Measurements from ENCODE around the gene PARP1.
"Not testable (repeated sequence)": the region's sequence is repeated elsewhere in the genome, so short reads cannot be mapped to it uniquely, and the experiment has no call there.

PARP1 gene

DNA sequence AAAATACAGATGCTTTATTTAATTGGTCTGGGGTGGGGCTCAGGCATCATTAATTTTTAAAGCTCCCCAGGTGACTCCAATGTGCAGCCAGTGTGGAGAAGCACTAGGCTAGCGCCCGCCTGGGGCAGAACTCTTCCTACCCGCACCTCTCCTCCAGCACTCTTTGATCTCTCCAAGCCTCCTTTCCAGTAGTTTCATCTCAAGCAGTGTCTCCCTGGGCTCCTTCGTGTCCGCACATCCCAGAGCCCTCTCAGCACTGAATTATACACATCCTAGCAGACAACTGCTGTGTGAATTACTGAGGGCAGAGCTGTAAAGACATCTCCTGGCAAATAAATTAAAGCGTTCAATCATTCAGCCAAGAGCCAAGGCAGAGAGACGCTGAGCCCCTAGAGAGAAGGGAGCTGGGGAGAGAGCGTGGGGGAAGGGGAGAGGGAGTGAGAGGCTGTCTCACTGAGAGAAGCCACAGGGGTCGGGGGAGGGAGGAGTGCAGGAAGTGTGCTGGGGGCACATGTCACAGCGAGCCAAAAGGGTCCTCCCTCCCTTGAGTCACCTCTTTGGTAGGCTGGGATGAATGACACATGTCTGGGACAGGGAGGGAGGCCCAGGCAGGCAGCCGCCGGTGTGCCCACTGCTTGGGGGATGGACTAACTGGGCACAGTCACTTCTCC is 21.0 kb upstream of the PARP1 start:
- DNase-seq: no peak

DNA sequence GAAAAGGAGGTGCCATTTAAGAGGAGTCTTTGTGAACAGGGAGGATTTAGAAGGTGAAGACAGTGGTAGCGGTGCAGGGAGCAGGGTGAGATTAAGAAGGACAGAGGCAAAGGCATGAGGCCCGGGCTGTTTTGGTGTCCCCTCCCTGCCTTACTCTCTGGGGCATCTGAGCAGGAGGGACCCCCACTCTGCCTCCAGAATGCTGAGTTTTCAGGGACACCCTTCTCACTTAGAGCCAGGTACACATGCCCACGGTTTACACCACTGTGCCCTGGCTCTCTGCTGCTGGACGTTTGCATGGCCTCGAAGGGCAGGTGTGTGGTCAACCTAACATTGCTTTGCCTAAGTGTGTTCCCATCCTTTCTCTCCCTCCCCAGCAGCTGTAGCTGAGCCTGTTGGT is 20.5 kb upstream of the PARP1 start:
- DNase-seq: no peak

DNA sequence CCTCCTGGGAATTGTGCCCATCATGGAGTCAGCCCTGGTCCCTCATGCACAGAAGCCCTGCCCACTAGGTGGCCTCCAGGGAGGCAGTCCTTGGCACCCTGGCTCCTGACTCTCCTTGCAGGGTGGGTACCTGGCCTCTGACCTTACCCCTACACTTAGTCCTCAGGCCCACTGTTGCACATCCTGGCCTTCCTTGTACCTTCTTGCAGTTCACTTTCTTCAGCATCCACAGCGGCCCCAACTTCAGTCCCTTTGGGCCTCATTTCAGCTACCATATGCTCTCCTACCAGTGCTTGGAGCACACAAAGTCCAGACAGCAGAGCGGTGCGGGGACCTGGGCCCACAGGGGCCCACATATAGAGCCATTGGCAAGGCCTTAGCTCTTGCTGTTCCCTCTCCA is 19.2 kb upstream of the PARP1 start:
- DNase-seq: no peak

- not testable (repeated sequence) for DNase-seq
Measured at GRCh38 chr1:226426395-226426794, 18.5 kb upstream of the PARP1 start.

- no peak for DNase-seq
Measured at GRCh38 chr1:226425431-226426031, 17.6 kb upstream of the PARP1 start.

GRCh38 chr1:226425004-226425378 is 17.1 kb upstream of the PARP1 start:
- no peak for DNase-seq

DNA sequence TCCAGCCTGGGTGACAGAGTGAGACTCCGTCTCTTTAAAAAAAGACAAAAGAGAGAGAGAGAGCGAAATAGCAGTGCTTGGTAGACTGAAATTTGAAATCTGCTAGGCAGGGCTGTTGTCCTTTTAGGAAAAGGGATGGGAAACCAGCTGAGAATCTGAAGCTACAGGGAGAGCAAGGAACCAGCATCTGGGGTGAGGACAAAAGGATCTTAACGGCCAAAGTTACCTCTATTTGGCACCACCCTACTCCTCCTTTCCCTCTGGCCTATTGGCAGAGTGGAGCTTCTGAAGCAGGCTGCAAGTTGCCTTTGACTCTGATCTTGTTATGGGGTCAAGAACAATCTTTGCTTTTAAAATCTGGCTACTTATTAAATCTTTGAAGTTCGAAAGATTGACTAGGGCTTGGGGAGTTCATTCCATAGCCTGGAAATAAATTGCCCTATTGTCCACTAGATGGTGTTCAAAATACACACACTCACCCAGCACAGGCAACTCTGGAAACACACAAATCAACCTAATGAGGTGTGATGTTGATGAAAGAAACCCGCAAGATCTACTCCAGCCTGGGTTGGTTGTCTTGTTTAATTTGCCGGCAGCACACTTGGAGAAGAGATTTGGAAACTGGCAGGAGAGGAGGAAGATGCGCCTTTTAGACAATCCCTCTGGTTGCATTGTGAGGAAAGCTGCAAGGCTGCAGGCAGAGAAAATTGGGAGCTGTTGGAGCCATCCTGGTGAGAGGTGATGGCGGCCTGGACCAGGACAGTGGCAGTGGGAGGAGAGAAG is 16.5 kb upstream of the PARP1 start:
- DNase-seq: no peak

DNA sequence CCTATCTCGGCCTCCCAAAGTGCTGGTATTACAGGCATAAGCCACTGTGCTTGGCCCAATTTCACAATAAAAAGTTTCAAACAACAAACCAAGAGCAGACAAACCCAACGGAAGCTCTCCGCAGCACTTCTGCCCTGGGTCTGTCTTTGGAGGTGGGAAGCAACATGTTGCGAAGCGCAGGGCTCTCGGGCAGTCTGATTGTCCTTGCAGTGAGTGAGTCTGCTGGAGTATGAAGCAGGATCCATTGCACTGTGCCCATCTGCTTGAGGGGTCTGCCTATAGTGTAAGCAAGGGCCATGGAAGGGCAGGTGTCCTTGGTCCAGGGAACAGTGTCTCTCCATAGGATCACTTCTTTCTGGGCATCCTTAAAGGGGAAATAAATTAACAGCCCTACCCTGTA is 14.6 kb upstream of the PARP1 start:
- DNase-seq: no peak

DNA sequence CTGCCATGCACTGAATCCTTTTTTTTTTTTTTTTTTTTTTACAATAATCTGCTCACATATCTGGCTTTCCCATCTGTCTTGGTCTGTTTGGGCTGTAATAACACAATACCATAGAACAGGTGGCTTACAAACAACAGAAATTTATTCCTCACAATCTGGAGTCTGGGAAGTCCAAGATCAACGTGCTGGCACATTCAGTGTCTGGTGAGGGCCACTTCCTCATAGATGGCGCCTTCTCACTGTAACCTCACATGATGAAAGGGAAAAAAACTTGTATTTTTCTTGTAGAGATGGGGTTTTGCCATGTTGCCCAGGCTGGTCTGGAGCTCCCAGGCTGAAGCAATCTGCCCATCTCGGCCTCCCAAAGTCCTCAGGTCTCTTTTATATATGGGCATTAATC is 13.0 kb upstream of the PARP1 start:
- no peak for DNase-seq

GRCh38 chr1:226420328-226420727 is 12.4 kb upstream of the PARP1 start:
- no peak for DNase-seq

- DNase-seq: no peak
Measured at GRCh38 chr1:226419284-226420029, 11.6 kb upstream of the PARP1 start.

DNA sequence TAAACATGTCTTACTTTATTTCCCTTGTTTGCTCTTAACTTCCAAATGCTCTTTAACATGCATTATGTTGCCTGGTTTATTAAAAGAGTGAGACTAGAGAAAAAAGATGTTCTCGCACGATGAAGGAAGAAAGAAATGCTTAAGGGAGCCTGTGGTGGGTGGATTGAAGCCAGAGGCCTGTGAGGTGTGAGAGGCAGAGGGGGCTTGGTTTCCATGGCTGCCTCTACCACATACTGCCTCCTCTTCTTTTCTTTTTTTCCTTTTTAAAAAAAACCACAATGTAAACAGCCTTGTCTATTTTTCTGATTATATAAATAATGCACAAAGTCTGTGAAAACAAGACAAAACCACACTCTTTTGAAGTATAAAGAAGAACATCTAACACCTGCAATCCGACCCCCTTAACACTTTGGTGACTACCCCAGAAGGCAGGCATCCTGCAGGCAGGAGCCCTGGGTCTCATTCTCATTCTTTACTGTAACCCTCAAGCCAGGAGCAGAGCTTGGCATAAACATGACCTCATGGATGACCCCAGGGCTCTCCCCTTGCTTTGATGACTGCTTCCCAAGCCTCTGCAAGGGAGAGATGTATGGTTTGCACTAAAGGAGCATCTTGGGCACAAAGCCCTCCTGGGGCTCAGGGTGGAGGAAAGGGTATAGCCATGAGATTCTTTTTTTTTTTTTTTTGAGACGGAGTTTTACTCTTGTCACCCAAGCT is 10.1 kb upstream of the PARP1 start:
- no peak for DNase-seq

DNA sequence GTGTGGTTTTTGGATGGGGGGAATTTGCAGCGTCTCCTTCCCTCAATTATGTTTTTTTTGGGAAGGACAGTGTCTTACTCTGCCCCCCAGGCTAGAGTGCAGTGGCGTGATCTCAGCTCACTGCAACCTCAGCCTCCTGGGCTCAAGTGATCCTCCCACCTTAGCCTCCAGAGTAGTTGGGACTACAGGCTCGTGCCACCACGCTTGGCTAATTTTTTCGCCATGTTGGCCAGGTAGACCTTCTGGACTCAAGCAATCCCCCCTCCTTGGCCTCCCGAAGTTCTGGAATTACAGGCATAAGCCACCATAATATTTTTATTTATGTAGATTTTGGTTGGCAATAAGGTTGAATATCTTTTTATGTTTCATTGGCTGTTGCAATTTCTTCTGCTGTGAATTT is 9.5 kb upstream of the PARP1 start:
- DNase-seq: no peak

DNA sequence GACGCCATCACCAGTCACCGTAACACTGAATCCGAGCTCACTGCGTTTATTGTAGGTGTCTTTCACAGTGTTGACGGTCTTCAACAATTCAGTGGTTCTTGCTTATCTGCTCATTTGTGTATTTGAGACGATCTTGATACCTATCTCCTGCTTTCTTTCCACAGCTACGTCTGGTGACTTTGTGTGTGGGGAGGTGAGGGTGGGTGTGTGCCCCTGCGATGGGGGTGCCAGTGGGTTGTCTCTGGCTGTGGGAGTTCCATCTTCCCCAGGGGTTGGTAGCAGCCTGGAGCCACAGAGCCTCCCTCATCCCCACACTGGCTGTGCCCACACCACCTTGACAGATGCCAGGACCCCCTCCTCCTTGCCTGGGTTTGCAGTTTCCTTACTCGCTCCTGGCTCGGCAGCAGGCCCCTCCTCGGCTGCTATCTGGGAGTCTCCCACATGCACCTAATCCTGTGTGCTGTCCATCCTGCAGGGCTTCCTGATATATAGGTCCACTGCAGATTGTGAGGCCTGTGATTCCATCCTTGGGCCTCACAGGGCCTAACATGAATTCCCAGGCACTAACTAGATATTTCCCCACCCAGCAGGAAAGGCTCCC is 6.3 kb upstream of the PARP1 start:
- no peak for DNase-seq

DNA sequence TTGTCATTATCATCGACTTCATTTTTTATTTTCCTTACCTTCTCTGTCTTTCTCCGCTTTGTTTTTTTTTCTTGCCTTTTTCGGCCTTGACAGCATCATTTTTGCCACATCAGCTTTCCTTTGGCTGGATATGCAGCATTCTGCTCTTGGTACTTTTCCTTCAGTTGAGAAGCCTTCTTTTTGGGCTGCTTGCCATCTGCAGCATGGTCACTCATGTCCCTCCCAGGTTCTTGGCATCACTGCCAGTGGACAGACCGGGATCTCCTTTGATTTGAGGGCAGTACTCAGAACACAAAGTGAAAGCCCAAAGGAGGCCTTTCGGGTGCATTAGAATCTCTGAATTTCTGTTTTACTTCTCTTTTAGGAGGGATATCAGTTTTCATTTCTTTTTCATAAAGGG is 3.7 kb upstream of the PARP1 start:
- DNase-seq: no peak

GRCh38 chr1:226410958-226411357 is 3.1 kb upstream of the PARP1 start:
- DNase-seq: no peak

GRCh38 chr1:226409392-226409791 is 1.5 kb upstream of the PARP1 start:
- DNase-seq: no peak

- no peak for DNase-seq
Measured at GRCh38 chr1:226408285-226409184, 642 bp upstream of the PARP1 start.

DNA sequence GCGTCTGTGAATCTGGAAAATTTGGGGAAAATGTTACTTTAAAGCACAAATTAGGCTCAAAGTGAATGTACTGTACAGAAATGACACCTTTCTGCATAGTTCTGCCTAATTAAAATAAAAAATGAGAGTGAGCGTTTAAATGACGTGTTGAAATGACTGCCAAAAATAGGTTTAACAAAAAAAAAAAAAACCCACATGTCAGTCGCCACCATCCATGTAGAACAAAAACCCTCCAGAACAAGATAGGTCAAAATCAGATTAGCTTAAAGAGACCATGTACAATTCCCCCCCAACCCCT is 745 bp downstream of the PARP1 start:
- no peak for DNase-seq

GRCh38 chr1:226406401-226406881 is 1.5 kb downstream of the PARP1 start:
- DNase-seq: no peak

DNA sequence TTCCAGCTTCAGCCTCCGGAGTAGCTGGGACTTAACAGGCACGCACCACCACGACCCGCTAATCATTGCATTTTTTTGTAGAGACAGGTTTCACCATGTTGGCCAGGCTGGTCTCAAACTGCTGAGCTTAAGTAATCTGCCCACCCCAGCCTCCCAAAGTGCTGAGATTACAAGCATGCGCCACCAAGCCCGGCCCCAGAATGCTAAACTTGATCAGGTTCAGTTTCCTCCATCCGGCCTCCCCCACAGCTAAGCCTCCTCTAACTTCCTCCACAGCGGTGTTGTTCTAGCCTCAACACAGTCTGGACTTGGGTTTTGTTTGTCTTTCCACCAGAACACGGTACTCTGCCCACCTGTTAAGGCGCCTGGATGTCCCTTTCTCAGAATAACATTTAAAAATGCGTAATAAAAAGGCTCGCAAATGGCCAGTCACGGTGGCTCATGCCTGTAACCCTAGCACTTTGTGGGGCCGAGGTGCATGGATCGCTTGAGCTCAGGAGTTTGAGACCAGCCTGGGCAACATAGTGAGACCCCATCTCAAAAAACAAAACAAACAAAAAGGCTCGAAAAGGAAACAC is 2.4 kb downstream of the PARP1 start:
- no peak for DNase-seq
